ENCODE measurements around the gene HEBP1.
A peak's percentile ranks its signal among the peaks of the same experiment; 100 is the strongest.

The HEBP1 gene

GRCh38 chr12:12951504-12951903 is 48.6 kb downstream of the HEBP1 start:
- no peak for DNase-seq (ENCODE audit: low read depth)

GRCh38 chr12:12947902-12948301 is 52.2 kb downstream of the HEBP1 start:
- DNase-seq (ENCODE audit: low read depth): no peak

- no peak for DNase-seq (ENCODE audit: low read depth)
Observed at GRCh38 chr12:12946686-12947355, 53.2 kb downstream of the HEBP1 start.

- no peak for DNase-seq (ENCODE audit: low read depth)
Observed at GRCh38 chr12:12945591-12945990, 54.5 kb downstream of the HEBP1 start.

GRCh38 chr12:12943586-12944260 is 56.3 kb downstream of the HEBP1 start:
- no peak for DNase-seq (ENCODE audit: low read depth)

DNA sequence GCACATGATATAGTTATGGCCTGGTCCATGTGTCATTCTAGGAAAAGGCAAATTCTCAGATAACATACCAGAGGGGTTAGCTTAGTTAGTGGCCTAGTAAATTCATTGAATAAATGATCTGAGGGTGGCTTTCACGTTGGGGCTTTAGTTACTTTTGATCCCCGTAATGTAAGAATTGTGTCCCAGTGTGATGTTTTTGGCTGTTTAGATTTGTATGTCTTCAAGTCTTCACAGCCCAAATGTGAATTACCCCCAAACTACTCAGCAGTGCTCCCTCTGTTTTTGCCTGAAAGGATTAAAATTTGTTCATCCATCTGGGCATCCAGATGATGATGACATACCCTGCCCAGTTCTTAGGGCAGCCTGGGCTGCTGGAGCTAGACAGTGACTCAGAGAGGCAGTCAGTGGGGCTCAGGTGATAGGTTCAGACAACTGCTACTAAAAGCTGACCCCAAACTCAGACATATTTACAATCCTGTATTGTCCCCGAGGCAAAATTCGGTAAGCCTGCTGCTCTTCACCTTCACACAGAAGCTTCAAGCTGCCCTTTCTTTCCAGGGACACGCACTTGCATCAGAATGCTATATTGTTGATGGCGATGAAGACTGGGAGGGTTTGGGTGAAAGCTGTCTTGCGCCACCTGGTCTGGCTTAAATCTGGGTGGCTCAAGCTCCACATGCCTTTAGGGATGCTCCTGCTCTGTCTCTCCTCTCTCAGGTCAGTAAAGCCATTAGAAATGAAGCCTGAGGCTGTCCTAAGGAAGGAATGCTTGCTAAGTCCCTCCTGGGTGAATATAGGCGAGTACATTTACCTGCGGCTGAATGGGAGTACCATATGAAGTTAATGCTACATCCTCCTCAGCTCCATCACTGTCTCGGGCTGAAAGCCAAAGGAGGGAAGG is 58.4 kb downstream of the HEBP1 start:
- DNase-seq (ENCODE audit: low read depth): no peak

GRCh38 chr12:12939888-12940287 is 60.2 kb downstream of the HEBP1 start:
- DNase-seq (ENCODE audit: low read depth): no peak

DNA sequence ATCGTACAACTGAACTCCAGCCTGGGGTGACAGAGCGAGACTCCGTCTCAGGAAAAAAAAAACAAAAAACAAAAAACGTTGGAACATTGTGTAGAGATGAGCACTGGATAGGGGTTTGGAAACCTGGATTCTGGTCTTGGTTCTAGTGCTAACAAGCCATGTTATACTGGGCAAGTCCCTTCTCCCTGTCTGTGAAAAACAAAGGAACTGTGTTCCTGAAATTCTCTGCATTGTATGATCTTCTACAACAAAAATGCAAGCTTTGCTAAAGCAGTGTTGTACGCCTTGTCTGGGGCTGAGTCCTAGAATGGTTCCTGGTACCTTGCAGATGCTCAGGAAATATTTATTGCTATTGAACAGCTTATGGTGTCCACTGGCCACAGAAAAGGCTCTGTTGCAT is 61.5 kb downstream of the HEBP1 start:
- DNase-seq (ENCODE audit: low read depth): no peak

- no peak for DNase-seq (ENCODE audit: low read depth)
Observed at GRCh38 chr12:12936983-12937491, 63.0 kb downstream of the HEBP1 start.

- DNase-seq (ENCODE audit: low read depth): no peak
Observed at GRCh38 chr12:12934556-12934955, 65.5 kb downstream of the HEBP1 start.

GRCh38 chr12:12933742-12934141 is 66.3 kb downstream of the HEBP1 start:
- no peak for DNase-seq (ENCODE audit: low read depth)

DNA sequence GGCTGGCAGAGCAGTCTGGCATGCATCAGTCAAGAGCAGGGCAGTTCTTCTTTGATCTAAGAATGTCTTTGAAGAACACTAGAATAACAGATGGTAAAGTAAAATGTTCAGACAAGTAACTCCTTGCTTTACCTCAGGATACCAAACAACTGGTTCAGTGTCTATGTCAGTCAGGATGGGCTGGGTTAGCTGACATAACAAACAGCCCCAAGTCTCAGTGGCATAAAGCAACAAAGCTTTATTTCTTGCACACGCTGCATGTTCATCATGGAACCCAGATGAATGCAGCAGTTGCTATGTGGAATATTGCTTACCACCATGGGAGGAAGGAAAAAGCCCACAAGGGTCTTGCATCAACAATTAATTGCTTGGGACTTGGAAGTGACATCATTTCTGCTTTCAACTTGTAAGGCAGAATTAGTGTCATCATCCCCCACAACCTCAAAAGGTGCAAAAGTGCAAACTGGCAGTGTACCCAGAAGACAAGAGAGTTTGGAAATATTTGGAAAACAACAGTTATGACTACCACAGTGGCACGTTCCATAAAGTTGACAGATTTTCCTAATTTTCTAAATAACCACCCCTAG is 69.3 kb downstream of the HEBP1 start:
- no peak for DNase-seq (ENCODE audit: low read depth)

GRCh38 chr12:12929696-12930095 is 70.4 kb downstream of the HEBP1 start:
- no peak for DNase-seq (ENCODE audit: low read depth)

DNA sequence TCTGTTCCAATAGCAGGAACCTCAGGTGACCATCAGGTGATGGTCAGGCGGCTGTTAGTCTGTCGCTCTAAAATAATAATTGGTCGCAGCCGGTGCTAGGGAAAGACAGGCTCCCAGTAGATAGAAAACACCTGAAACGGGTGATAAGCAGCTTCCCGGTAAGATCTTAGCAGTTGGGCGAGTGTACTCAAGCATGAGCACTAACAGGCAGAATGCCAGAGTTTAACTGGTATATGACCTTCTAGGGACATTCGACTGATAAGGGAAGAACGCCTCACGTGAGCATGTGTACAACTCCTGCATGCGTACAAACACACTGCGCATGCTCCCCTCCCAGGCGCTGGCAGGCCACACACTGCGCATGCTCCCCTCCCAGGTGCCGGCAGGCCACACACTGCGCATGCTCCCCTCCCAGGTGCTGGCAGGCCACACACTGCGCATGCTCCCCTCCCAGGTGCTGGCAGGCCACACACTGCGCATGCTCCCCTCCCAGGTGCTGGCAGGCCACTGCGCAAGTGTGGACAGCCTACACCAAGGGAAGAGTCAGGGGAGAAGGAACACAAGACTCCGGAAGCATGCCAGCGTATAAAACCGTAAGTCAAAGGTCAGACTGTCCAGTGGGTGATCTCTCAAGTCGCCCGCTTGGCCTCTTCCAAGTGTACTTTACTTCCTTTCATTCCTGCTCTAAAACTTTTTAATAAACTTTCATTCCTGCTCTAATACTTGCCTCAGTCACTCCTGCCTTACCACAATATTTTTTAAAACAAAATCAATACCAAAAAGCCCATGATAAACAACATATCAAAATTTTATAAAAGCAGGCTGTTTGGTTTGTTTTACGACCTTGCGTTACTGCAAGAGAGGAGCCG is 72.6 kb downstream of the HEBP1 start:
- DNase-seq (ENCODE audit: low read depth): peak; percentile 49

DNA sequence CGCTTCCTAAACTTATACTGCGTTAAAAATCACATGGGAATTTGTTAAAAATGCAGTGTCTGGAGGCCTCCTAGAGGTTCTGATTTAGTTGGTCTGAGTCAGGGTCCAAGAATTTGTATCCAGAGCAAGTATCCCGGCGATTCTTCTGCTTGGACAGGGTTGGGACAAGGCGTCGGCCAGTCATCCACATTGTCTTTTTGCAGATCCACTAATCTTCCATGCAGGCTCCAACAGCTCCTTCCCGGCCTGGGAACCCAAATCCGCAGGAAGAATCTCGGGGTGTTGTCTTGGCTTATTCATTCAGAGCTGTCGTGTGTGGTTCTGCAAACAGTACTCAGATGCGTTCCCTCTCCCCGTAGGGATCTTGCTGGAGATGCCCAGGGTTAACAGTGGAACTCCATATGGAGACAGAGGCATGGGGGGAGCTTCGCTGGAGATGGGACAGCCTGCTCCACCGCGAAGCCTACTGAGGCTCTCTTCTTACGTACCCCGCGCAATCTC is 73.4 kb downstream of the HEBP1 start:
- DNase-seq (ENCODE audit: low read depth): peak; percentile 64

- no peak for DNase-seq (ENCODE audit: low read depth)
Observed at GRCh38 chr12:12925388-12925787, 74.7 kb downstream of the HEBP1 start.
